Neural progenitor cell (in vitro differentiated cells): ENCODE results near the gene UNC13D. TPM values are rescaled to one million over a fixed set of nuclear protein-coding genes. Genes with fewer than 3 reads are reported as not detected.
"Not testable (repeated sequence)": the region's sequence is repeated elsewhere in the genome, so short reads cannot be mapped to it uniquely, and the experiment has no call there.

ENCODE experiments used
- DNase-seq: peaks from one replicate; pipeline ENCODE4 v3.0.0-alpha.2; 2016; ENCODE audit warnings: low spot score
- H2AFZ ChIP-seq: fragments of 200-600 bp; sonication (generic); replicated peaks from 2 replicates; pipeline ENCODE4 v1.6.1; 2016; ENCODE audit warnings: antibody characterized with exemption
- H3F3A ChIP-seq: fragments of 200-600 bp; sonication (generic); 2 replicates; pipeline ENCODE4 v1.6.1; 2016; ENCODE audit warnings: antibody characterized with exemption, low read depth
- H3K27ac ChIP-seq: fragments of 200-600 bp; sonication (generic); 2 replicates; pipeline ENCODE4 v1.5.1; 2016; ENCODE audit warnings: mild to moderate bottlenecking
- H3K27me3 ChIP-seq: fragments of 200-600 bp; sonication (generic); 2 replicates; pipeline ENCODE4 v1.6.1; 2016; ENCODE audit warnings: mild to moderate bottlenecking, moderate library complexity
- H3K36me3 ChIP-seq: fragments of 200-600 bp; sonication (generic); 2 replicates; pipeline ENCODE4 v1.5.1; 2016
- H3K4me1 ChIP-seq: fragments of 200-600 bp; sonication (generic); 2 replicates; pipeline ENCODE4 v1.6.1; 2016; ENCODE audit warnings: mixed run types
- H3K4me2 ChIP-seq: fragments of 200-600 bp; sonication (generic); 2 replicates; pipeline ENCODE4 v1.6.1; 2016
- H3K4me3 ChIP-seq: fragments of 200-600 bp; sonication (generic); 2 replicates; pipeline ENCODE4 v1.5.1; 2016
- H3K79me2 ChIP-seq: fragments of 200-600 bp; sonication (generic); 2 replicates; pipeline ENCODE4 v1.6.1; 2016; ENCODE audit warnings: low read depth
- H3K9ac ChIP-seq: fragments of 200-600 bp; sonication (generic); 2 replicates; pipeline ENCODE4 v1.6.1; 2016
- H3K9me3 ChIP-seq: fragments of 200-600 bp; sonication (generic); 2 replicates; pipeline ENCODE4 v1.5.1; 2016; ENCODE audit warnings: low read depth
- H4K20me1 ChIP-seq: fragments of 200-600 bp; sonication (generic); 2 replicates; pipeline ENCODE4 v1.6.1; 2016; ENCODE audit warnings: low read depth
- H3K27ac Mint-ChIP-seq: 3 replicates; pipeline ENCODE4 v1.8.0; 2021; ENCODE audit warnings: mixed read lengths
- H3K27me3 Mint-ChIP-seq: 2 replicates; pipeline ENCODE4 v1.8.0; 2022; ENCODE audit warnings: low read depth, mild to moderate bottlenecking, inconsistent platforms, moderate library complexity, mixed read lengths; ENCODE audit not compliant: insufficient read depth
- H3K36me3 Mint-ChIP-seq: 3 replicates; pipeline ENCODE4 v1.8.0; 2021; ENCODE audit warnings: mixed read lengths
- H3K4me1 Mint-ChIP-seq: 3 replicates; pipeline ENCODE4 v1.8.0; 2021; ENCODE audit warnings: mixed read lengths
- H3K4me3 Mint-ChIP-seq: 3 replicates; pipeline ENCODE4 v1.8.0; 2021; ENCODE audit warnings: mild to moderate bottlenecking, moderate library complexity, mixed read lengths
- H3K9me3 Mint-ChIP-seq: 3 replicates; pipeline ENCODE4 v1.8.0; 2020; ENCODE audit warnings: mixed read lengths
- EZH2 ChIP-seq: fragments of 200-600 bp; sonication (generic); IDR thresholded peaks from 2 replicates; pipeline ENCODE4 v1.6.1; 2017; ENCODE audit warnings: antibody characterized with exemption, mild to moderate bottlenecking, moderate library complexity
- EZH2phosphoT487 ChIP-seq: fragments of 200-600 bp; sonication (generic); IDR thresholded peaks from 2 replicates; pipeline ENCODE4 v1.6.1; 2017; ENCODE audit warnings: antibody characterized with exemption
- total RNA-seq: library from RNA; depleted of rRNA; stranded (reverse); fragments of >200 nt; gene quantifications from 2 replicates; pipeline ENCODE4 v1.2.3, GENCODE V29; 2015; ENCODE audit warnings: low replicate concordance
- TF ChIP-seq, protein P1 (sequence below): fragments of 200-600 bp; sonication (generic); IDR thresholded peaks from 2 replicates; pipeline ENCODE4 v1.5.1; 2017; ENCODE audit warnings: antibody characterized with exemption, mild to moderate bottlenecking

Gene UNC13D
- total RNA-seq, 1 donor from 2014 or later: 0.09 TPM

DNA sequence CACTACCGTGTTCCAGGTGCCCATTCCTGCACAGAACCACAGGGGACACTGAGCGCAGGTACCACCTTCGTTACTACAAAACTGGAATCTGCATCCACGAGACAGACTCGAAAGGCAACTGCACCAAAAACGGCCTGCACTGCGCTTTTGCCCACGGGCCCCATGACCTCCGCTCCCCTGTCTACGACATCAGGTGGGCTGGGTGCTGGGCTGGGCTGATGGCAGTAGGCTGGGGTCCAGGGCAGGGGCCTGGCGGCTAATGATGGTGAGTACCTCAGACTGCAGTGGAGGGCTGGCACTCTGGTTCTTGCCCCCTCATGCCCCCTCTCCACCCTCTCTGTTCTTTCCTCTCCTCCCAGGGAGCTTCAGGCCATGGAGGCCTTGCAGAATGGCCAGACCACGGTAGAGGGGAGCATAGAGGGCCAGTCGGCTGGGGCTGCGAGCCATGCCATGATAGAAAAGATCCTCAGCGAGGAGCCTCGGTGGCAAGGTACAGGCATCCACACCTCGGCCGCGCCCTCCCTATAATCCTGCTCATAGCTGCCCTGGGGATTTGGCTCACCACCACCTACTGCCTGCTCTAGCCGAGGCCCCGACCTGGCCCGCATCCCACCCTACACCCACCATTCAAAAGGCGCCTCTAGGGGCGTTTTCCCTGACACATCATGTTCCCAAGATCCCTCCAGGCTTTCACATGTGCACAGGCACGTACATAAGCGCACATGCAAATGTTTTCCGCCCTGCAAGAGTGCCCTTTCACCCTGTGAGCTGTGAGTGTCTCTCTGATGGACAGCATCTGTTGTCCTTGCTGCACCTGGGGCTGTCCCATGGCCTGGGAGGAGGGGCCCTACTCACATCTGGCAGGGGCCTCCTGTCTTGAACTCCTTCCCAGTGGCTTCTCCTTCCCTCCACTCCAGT is 31.8 kb downstream of the UNC13D start:
- Histone ChIP-seq H3K9ac (no peak overlapping the region), H4K20me1 (peaks cover 26% of the 10 kb centered on the region), H3K4me3 (no peak overlapping the region), H3K36me3 (no peaks in the 10 kb centered on the region), H3K27me3 (no peaks in the 10 kb centered on the region), H3K79me2 (peaks cover 12% of the 10 kb centered on the region), H3K4me2 (no peak overlapping the region), H3K27ac (no peak overlapping the region), H2AFZ (no peak overlapping the region), H3K4me1 (no peaks in the 10 kb centered on the region), H3K9me3 (no peaks in the 10 kb centered on the region), H3F3A (no peaks in the 10 kb centered on the region)
- H3K9me3 Mint-ChIP-seq: no peaks in the 10 kb centered on the region
- no peak overlapping the region for H3K4me3 Mint-ChIP-seq
- H3K27me3 Mint-ChIP-seq: peaks cover under 1% of the 10 kb centered on the region
- H3K27ac Mint-ChIP-seq: no peak overlapping the region
- DNase-seq: no peak
- peaks cover 9% of the 10 kb centered on the region for H3K36me3 Mint-ChIP-seq
- TF ChIP-seq, protein P1, sequence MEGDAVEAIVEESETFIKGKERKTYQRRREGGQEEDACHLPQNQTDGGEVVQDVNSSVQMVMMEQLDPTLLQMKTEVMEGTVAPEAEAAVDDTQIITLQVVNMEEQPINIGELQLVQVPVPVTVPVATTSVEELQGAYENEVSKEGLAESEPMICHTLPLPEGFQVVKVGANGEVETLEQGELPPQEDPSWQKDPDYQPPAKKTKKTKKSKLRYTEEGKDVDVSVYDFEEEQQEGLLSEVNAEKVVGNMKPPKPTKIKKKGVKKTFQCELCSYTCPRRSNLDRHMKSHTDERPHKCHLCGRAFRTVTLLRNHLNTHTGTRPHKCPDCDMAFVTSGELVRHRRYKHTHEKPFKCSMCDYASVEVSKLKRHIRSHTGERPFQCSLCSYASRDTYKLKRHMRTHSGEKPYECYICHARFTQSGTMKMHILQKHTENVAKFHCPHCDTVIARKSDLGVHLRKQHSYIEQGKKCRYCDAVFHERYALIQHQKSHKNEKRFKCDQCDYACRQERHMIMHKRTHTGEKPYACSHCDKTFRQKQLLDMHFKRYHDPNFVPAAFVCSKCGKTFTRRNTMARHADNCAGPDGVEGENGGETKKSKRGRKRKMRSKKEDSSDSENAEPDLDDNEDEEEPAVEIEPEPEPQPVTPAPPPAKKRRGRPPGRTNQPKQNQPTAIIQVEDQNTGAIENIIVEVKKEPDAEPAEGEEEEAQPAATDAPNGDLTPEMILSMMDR: no peak
- no peak for TF ChIP-seq EZH2
- TF ChIP-seq EZH2phosphoT487: no peak
- H3K4me1 Mint-ChIP-seq: no peaks in the 10 kb centered on the region

DNA sequence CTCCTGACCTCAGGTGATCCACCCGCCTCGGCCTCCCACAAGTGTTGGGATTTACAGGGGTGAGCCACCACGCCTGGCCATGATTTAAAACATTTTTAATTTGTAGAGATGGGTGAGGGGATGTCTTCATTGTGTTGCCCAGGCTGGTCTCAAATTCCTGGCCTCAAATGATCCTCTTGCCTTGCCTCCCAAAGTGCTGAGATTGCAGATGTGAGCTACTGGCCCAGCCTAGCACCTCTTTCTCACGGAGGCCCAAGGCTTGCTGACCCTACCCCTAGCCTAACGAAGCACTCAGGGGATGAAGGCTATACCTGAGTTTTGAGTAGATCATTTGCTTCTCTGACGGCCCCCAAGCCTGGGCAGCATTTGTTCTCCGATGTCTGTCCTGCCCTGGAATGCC is 33.0 kb downstream of the UNC13D start:
- Histone ChIP-seq H3K27me3 (no peaks in the 10 kb centered on the region), H3K9ac (no peak overlapping the region), H3F3A (no peaks in the 10 kb centered on the region), H2AFZ (no peak overlapping the region), H3K79me2 (peaks cover 20% of the 10 kb centered on the region), H3K4me2 (no peak overlapping the region), H3K4me3 (no peak overlapping the region), H3K27ac (no peak overlapping the region), H3K36me3 (no peaks in the 10 kb centered on the region), H3K4me1 (no peaks in the 10 kb centered on the region), H3K9me3 (no peaks in the 10 kb centered on the region), H4K20me1 (peaks cover 37% of the 10 kb centered on the region)
- DNase-seq: no peak
- TF ChIP-seq EZH2: no peak
- TF ChIP-seq EZH2phosphoT487: no peak
- TF ChIP-seq, protein P1: no peak
- no peaks in the 10 kb centered on the region for H3K9me3 Mint-ChIP-seq
- H3K27ac Mint-ChIP-seq: no peak overlapping the region
- no peak overlapping the region for H3K4me3 Mint-ChIP-seq
- H3K27me3 Mint-ChIP-seq: no peaks in the 10 kb centered on the region
- peaks cover 9% of the 10 kb centered on the region for H3K36me3 Mint-ChIP-seq
- H3K4me1 Mint-ChIP-seq: no peaks in the 10 kb centered on the region

DNA sequence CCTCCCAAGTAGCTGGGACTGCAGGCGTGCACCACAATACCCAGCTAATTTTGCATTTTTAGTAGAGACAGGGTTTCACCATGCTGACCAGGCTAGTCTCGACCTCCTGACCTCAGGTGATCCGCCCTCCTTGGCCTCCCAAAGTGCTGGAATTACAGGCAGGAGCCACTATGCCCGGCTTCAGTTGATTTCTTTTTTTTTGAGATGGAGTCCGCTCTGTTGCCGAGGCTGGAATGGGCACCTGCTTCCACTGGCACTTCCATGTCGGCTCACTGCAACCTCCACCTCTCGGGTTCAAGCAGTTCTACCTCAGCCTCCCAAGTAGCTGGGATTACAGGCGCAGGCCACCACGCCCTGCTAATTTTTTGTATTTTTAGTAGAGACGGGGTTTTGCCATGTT is 33.4 kb downstream of the UNC13D start:
- H3K36me3 ChIP-seq, H3K4me3 ChIP-seq, H3K4me2 ChIP-seq, H3K4me1 Mint-ChIP-seq, H3K36me3 Mint-ChIP-seq, H3K4me1 ChIP-seq, H3F3A ChIP-seq, H2AFZ ChIP-seq, DNase-seq, H3K27ac Mint-ChIP-seq, H3K9me3 Mint-ChIP-seq, H3K27me3 Mint-ChIP-seq, H3K9ac ChIP-seq, H3K4me3 Mint-ChIP-seq, H3K27me3 ChIP-seq, H3K27ac ChIP-seq, H3K9me3 ChIP-seq: not testable (repeated sequence)
- Histone ChIP-seq H4K20me1 (peaks cover 40% of the 10 kb centered on the region), H3K79me2 (peaks cover 20% of the 10 kb centered on the region)

DNA sequence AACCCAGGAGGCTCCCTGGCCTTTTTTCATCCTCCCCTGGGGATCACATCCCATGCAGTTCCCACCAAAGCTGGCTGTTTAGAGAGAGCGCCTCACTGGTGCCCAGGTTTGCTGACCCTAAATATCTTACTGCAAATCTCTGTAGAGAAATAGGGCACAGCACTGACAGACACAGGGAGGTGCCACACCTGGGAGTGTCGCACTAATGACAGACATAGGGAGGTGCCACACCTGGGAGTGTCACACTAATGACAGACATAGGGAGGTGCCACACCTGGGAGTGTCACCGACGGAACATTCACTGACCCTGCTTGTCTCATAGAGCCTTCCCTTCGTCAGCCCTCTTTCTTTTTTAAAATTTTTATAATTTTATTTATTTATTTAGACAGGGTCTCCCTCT is 34.0 kb downstream of the UNC13D start:
- Histone ChIP-seq H2AFZ (no peak overlapping the region), H3K36me3 (no peaks in the 10 kb centered on the region), H3K4me1 (no peaks in the 10 kb centered on the region), H3F3A (no peaks in the 10 kb centered on the region), H3K27ac (no peak overlapping the region), H3K9ac (no peak overlapping the region), H3K27me3 (no peaks in the 10 kb centered on the region), H4K20me1 (peaks cover 40% of the 10 kb centered on the region), H3K4me3 (no peak overlapping the region), H3K79me2 (peaks cover 23% of the 10 kb centered on the region), H3K9me3 (no peaks in the 10 kb centered on the region), H3K4me2 (no peak overlapping the region)
- H3K4me1 Mint-ChIP-seq: no peaks in the 10 kb centered on the region
- H3K27me3 Mint-ChIP-seq: no peaks in the 10 kb centered on the region
- H3K4me3 Mint-ChIP-seq: no peak overlapping the region
- peaks cover 9% of the 10 kb centered on the region for H3K36me3 Mint-ChIP-seq
- no peak overlapping the region for H3K27ac Mint-ChIP-seq
- TF ChIP-seq EZH2phosphoT487: no peak
- TF ChIP-seq EZH2: no peak
- TF ChIP-seq, protein P1: no peak
- no peaks in the 10 kb centered on the region for H3K9me3 Mint-ChIP-seq
- no peak for DNase-seq
